Measurements from ENCODE around the gene SPSB3. TPM values are rescaled to one million over a fixed set of nuclear protein-coding genes. Genes with fewer than 3 reads are reported as not detected.
A peak's percentile ranks its signal among the peaks of the same experiment; 100 is the strongest.

The SPSB3 gene
- total RNA-seq, 1 donor from 2014 or later, result 44.2 TPM

DNA sequence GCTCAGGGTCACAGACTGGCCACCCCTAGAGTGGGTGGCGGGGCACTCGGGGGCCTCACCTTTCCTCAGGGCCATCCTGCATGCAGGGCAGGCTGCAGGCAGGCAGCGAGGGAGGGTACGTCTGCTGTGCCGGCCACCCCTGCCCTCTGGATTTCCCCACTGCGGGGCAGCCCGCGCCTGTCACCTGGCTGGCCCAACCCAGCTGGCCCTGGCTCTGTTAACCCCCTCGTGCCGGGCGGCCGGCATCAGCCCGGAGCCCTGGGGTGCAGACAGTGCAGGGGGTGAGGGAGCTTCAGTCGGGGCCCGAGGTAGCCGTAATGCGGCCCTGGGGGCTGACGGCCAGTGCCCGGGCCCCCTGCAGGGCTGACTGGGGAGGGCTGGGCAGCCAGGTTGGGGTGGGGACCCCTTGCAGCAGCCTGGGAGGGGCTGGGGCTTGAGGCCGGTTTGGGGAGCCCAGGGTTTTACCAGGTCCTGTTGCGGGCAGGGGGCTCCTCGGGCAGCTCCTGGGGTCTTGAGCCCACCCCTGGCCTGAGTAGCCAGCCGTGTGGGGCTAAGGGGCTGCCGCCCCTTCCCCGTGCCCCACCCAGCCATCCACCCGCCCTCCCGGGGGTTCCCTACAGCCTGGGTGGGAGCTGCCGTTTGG lies 11.3 kb upstream of the SPSB3 start, which contains the start of gene IGFALS:
Gene IGFALS, minus strand, starts transcription at position 128 of the 643 bp plus-strand sequence. Its CDS starts 53 bp downstream, at position 75.
- DNase-seq (peak; percentile 58), ATAC-seq (peak; percentile 75 to 89)
- no peaks in the 10 kb centered on the region for H3K27me3 ChIP-seq (ENCODE audit: low read depth)
- H3K4me3 ChIP-seq, result peak within 1 kb of the TSS; percentile 39
- no peaks in the 10 kb centered on the region for H3K4me1 ChIP-seq
- H3K27ac ChIP-seq, result peak within 1 kb of the TSS; percentile 58
- H3K36me3 ChIP-seq, result peaks cover 14% of the 10 kb centered on the region
- intact Hi-C loops (cut with DNase I), result no loop called here
- peaks cover 6% of the 10 kb centered on the region for H3K9me3 ChIP-seq
- TF ChIP-seq CTCF (IDR thresholded peaks at IDR 0.05), result no peak

DNA sequence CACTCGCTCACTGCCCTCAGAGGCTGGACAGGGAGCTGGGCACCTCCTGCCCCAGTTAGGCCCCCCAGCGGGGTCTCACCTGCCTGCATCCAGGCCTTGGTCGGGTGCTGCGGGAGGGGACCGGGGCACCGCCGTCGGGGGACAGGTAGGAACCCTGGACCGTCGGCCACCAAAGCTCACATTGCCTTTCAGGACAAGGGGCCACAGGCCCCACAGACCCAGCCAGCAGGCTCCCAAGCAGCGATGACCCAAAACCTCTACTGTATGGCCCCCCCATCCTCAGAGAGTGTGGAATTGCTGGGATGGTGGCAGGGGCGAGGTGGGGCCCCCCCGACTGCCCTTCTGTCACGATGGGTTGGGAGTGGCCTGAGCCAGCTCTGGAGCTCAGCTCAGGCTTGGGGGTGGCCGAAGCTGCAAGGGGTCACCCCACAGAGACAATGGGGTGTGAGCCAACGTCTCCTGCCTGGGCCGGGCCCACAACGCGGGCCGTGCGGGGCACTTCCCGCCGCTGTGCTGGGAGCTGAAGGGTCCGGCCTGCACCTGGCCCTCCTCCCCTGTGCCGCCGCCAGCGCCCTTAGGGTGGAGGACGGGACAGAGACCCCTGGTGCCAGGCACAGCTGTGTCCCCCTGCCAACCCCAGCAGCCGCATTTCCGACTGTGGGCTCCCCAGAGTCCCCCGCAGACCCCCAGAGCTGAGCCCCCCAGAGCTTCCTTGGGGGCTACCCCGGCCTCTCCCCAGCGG lies 10.6 kb upstream of the SPSB3 start:
- TF ChIP-seq CTCF (IDR thresholded peaks at IDR 0.05), result no peak
- H3K27me3 ChIP-seq (ENCODE audit: low read depth), result no peaks in the 10 kb centered on the region
- no peaks in the 10 kb centered on the region for H3K4me1 ChIP-seq
- intact Hi-C loops (cut with DNase I), result no loop called here
- peaks cover 6% of the 10 kb centered on the region for H3K9me3 ChIP-seq
- peaks cover 21% of the 10 kb centered on the region for H3K36me3 ChIP-seq
- ATAC-seq (peak in 1 of 2 donors; percentile 1), DNase-seq (peak; percentile 43)
- peak overlapping the region; percentile 39 for H3K4me3 ChIP-seq
- H3K27ac ChIP-seq, result no peak overlapping the region

- ATAC-seq, result no peak
- no peaks in the 10 kb centered on the region for H3K27me3 ChIP-seq (ENCODE audit: low read depth)
- no peak overlapping the region for H3K27ac ChIP-seq
- DNase-seq, result peak; percentile 43
- TF ChIP-seq CTCF (IDR thresholded peaks at IDR 0.05), result no peak
- intact Hi-C loops (cut with DNase I), result no loop called here
- H3K4me3 ChIP-seq, result no peak overlapping the region
- H3K9me3 ChIP-seq, result no peaks in the 10 kb centered on the region
- no peaks in the 10 kb centered on the region for H3K4me1 ChIP-seq
- H3K36me3 ChIP-seq, result peaks cover 29% of the 10 kb centered on the region
These were observed 9.8 kb upstream of the SPSB3 start for GRCh38 chr16:1791943-1792812.

GRCh38 chr16:1791256-1791942 lies 9.0 kb upstream of the SPSB3 start:
- H3K4me3 ChIP-seq, result no peak overlapping the region
- peaks cover 37% of the 10 kb centered on the region for H3K36me3 ChIP-seq
- no peak overlapping the region for H3K27ac ChIP-seq
- DNase-seq (peak; percentile 40), ATAC-seq (no peak)
- intact Hi-C loops (cut with DNase I), result no loop called here
- H3K9me3 ChIP-seq, result no peaks in the 10 kb centered on the region
- no peaks in the 10 kb centered on the region for H3K27me3 ChIP-seq (ENCODE audit: low read depth)
- TF ChIP-seq CTCF (IDR thresholded peaks at IDR 0.05), result no peak
- no peaks in the 10 kb centered on the region for H3K4me1 ChIP-seq
